ENCODE data around the gene MTAP. TPM values are rescaled to one million over a fixed set of nuclear protein-coding genes. Genes with fewer than 3 reads are reported as not detected.

Gene MTAP
- total and polyA plus RNA-seq, 2 of the 13 experiments (the other 11 are each of a cell fraction or from before 2014, with no cell fraction given), result 16.7 to 51.2 TPM

GRCh38 chr9:21801683-21802417, 586 bp upstream of the MTAP start (continued):
- TF ChIP-seq TFDP2 (CRISPR knock-in tag; IDR thresholded peaks at IDR 0.05), result no peak
- no peak for TF ChIP-seq HCFC1 (IDR thresholded peaks at IDR 0.05; ENCODE audit: low read depth, low read length)
- TF ChIP-seq MEIS1 (CRISPR knock-in tag; IDR thresholded peaks at IDR 0.05; ENCODE audit: borderline replicate concordance), result no peak
- no peak for TF ChIP-seq HNF4G (IDR thresholded peaks at IDR 0.05; ENCODE audit: borderline replicate concordance, low read depth, low read length)
- TF ChIP-seq HNF4G (CRISPR knock-in tag; IDR thresholded peaks at IDR 0.05; ENCODE audit: borderline replicate concordance, low read depth), result no peak
- no peak for TF ChIP-seq ZSCAN25 (CRISPR knock-in tag; IDR thresholded peaks at IDR 0.05)
- TF ChIP-seq ZBTB25 (CRISPR knock-in tag; IDR thresholded peaks at IDR 0.05), result no peak
- TF ChIP-seq ZNF232 (CRISPR knock-in tag; IDR thresholded peaks at IDR 0.05; ENCODE audit: borderline replicate concordance), result 0 out of 2 replicates have a peak, but pooled peaks have one; percentile 37
- TF ChIP-seq KLF9 (CRISPR knock-in tag; IDR thresholded peaks at IDR 0.05; ENCODE audit: low read depth), result no peak
- no peak; the same call in 1 of the 2 replicates for TF ChIP-seq ZNF124 (CRISPR knock-in tag; IDR thresholded peaks at IDR 0.05)
- peak; percentile 11; the same call in 1 of the 2 replicates for TF ChIP-seq PHF21A (CRISPR knock-in tag; IDR thresholded peaks at IDR 0.05)
- peak; percentile 78; the same call in 1 of the 2 replicates for TF ChIP-seq ZFY (CRISPR knock-in tag; IDR thresholded peaks at IDR 0.05)
- TF ChIP-seq KLF16 (CRISPR knock-in tag; IDR thresholded peaks at IDR 0.05), result no peak
- no peak for TF ChIP-seq ZNF619 (CRISPR knock-in tag; IDR thresholded peaks at IDR 0.05)
- no peak for TF ChIP-seq KAT8 (CRISPR knock-in tag; IDR thresholded peaks at IDR 0.05)
- no peak for TF ChIP-seq POLR2AphosphoS2 (IDR thresholded peaks at IDR 0.05; ENCODE audit: low read depth, low read length)
- no peak for TF ChIP-seq SMARCE1 (IDR thresholded peaks at IDR 0.05; ENCODE audit: borderline replicate concordance)
- TF ChIP-seq PHF8 (CRISPR knock-in tag; IDR thresholded peaks at IDR 0.05), result peak; percentile 36; the same call in 1 of the 2 replicates
- no peak for TF ChIP-seq ZFAT (CRISPR knock-in tag; conservative IDR thresholded peaks at IDR 0.05)
- no peak for TF ChIP-seq MAFG (CRISPR knock-in tag; IDR thresholded peaks at IDR 0.05)
- no peak for TF ChIP-seq RBM22 (optimal IDR thresholded peaks at IDR 0.05; ENCODE audit: low read length)
- TF ChIP-seq PRPF4 (IDR thresholded peaks at IDR 0.05; ENCODE audit: low read depth, low read length, poor library complexity, severe bottlenecking), result no peak
- no peak for TF ChIP-seq KDM1A (CRISPR knock-in tag; IDR thresholded peaks at IDR 0.05)
- no peak for TF ChIP-seq ZNF24 (IDR thresholded peaks at IDR 0.05)
- no peak for TF ChIP-seq ZNF441 (CRISPR knock-in tag; IDR thresholded peaks at IDR 0.05; ENCODE audit: borderline replicate concordance)
- no peak for TF ChIP-seq KLF13 (CRISPR knock-in tag; IDR thresholded peaks at IDR 0.05)
- peak; percentile 44; the same call in 1 of the 2 replicates for TF ChIP-seq ZNF746 (CRISPR knock-in tag; IDR thresholded peaks at IDR 0.05)
- TF ChIP-seq TCF7 (IDR thresholded peaks at IDR 0.05; ENCODE audit: low read depth), result no peak
- no peak for TF ChIP-seq SP140L (CRISPR knock-in tag; IDR thresholded peaks at IDR 0.05; ENCODE audit: borderline replicate concordance)
